Measurements from ENCODE around the gene DAGLA. TPM values are rescaled to one million over a fixed set of nuclear protein-coding genes. Genes with fewer than 3 reads are reported as not detected.
A peak's percentile ranks its signal among the peaks of the same experiment; 100 is the strongest.

Gene DAGLA
- total RNA-seq, 4 donors from 2014 or later = 11.9 to 31.4 (median 17.0) TPM

GRCh38 chr11:61791737-61792309, 111.6 kb downstream of the DAGLA start:
- TF ChIP-seq EP300 (IDR thresholded peaks at IDR 0.05; ENCODE audit: low read depth) (no peak), POLR2AphosphoS5 (IDR thresholded peaks at IDR 0.05) (no peak), CTCF (IDR thresholded peaks at IDR 0.05) (peak in 1 of 5 experiments; percentile 11), POLR2A (IDR thresholded peaks at IDR 0.05) (no peak)
- Histone ChIP-seq H3K9me3 (no peaks in the 10 kb centered on the region), H3K36me3 (peaks cover 0 to 27% (median 5%) of the 10 kb centered on the region in 4 donors), H3K27me3 (no peaks in the 10 kb centered on the region), H3K27ac (peak overlapping the region; percentile 90 to 98 (median 94)), H3K4me1 (peaks cover 5 to 23% (median 21%) of the 10 kb centered on the region in 4 donors), H3K4me3 (peak overlapping the region; percentile 75 to 81 (median 80))
- 1% methylated on average over 14 of the region's 14 CpGs; no CpG with 5 or more reads in 1 of the 2 donors for WGBS, 2 donors (ENCODE audit: low coverage in 1 of 2)
- peak; percentile 76 for DNase-seq
- intact Hi-C loops (cut with DNase I; ENCODE audit: low total_unique reads) = loop anchor here (10.0 kb wide), 1 partner anchor 293 kb away; no protein-coding TSS in a partner anchor
- in situ Hi-C loops (cut with MboI; ENCODE audit: low pct_ligation_motif_present in 1 of 4, low pct_unique_long_range_greater_than_20kb in 1 of 4, low sequenced_read_pairs in 3 of 4) = loop anchor here in 3 of 4 donors (10.0 to 25.0 kb wide), 3 partner anchors 163 to 320 kb away; partner anchors contain the start of genes INCENP (in 2 of the 3) and BEST1 (in 1 of the 3)

GRCh38 chr11:61792310-61793082, 112.3 kb downstream of the DAGLA start, which contains the start of the genes FEN1 and TMEM258:
Gene FEN1, plus strand, starts transcription at chr11:61792911. Its CDS starts 2,451 bp downstream, at chr11:61795362.
Gene TMEM258, minus strand, starts transcription at chr11:61792599. Its CDS starts 41 bp downstream, at chr11:61792558.
- in situ Hi-C loops (cut with MboI; ENCODE audit: low pct_ligation_motif_present in 1 of 4, low pct_unique_long_range_greater_than_20kb in 1 of 4, low sequenced_read_pairs in 3 of 4) (loop anchor here in 3 of 4 donors (10.0 to 25.0 kb wide), 3 partner anchors 162 to 320 kb away; partner anchors contain the start of genes INCENP (in 2 of the 3) and BEST1 (in 1 of the 3)), intact Hi-C loops (cut with DNase I; ENCODE audit: low total_unique reads) (loop anchor here (10.0 kb wide), 1 partner anchor 292 kb away; no protein-coding TSS in a partner anchor)
- H3K27me3 ChIP-seq = no peaks in the 10 kb centered on the region
- peak within 1 kb of the TSS; percentile 90 to 98 (median 94) for H3K27ac ChIP-seq
- WGBS, 2 donors (ENCODE audit: low coverage in 1 of 2) = 0 to 2% methylated on average over 3 to 48 of the region's 61 CpGs
- peak; percentile 88 for DNase-seq
- H3K4me3 ChIP-seq = peak within 1 kb of the TSS; percentile 75 to 81 (median 80)
- H3K36me3 ChIP-seq = peaks cover 0 to 22% (median 5%) of the 10 kb centered on the region in 4 donors
- peak in 3 of 5 experiments; percentile 8 to 44 (median 10) for TF ChIP-seq CTCF (IDR thresholded peaks at IDR 0.05)
- peak; percentile 69 for TF ChIP-seq POLR2A (IDR thresholded peaks at IDR 0.05)
- peak; percentile 79 to 86 (median 80) for TF ChIP-seq POLR2AphosphoS5 (IDR thresholded peaks at IDR 0.05)
- TF ChIP-seq EP300 (IDR thresholded peaks at IDR 0.05; ENCODE audit: low read depth) = no peak
- no peaks in the 10 kb centered on the region for H3K9me3 ChIP-seq
- peaks cover 5 to 23% (median 22%) of the 10 kb centered on the region in 4 donors for H3K4me1 ChIP-seq

GRCh38 chr11:61793083-61793828, 113.1 kb downstream of the DAGLA start:
- WGBS, 2 donors (ENCODE audit: low coverage in 1 of 2) = 4 to 11% methylated on average over 10 to 29 of the region's 29 CpGs
- Histone ChIP-seq H3K4me1 (peaks cover 5 to 24% (median 22%) of the 10 kb centered on the region in 4 donors), H3K4me3 (peak overlapping the region; percentile 75 to 81 (median 80)), H3K36me3 (peaks cover 0 to 18% (median 5%) of the 10 kb centered on the region in 4 donors), H3K9me3 (no peaks in the 10 kb centered on the region), H3K27ac (peak overlapping the region; percentile 90 to 98 (median 94)), H3K27me3 (no peaks in the 10 kb centered on the region)
- DNase-seq = no peak
- in situ Hi-C loops (cut with MboI; ENCODE audit: low pct_ligation_motif_present in 1 of 4, low pct_unique_long_range_greater_than_20kb in 1 of 4, low sequenced_read_pairs in 3 of 4) (loop anchor here in 3 of 4 donors (10.0 to 25.0 kb wide), 3 partner anchors 162 to 319 kb away; partner anchors contain the start of genes INCENP (in 2 of the 3) and BEST1 (in 1 of the 3)), intact Hi-C loops (cut with DNase I; ENCODE audit: low total_unique reads) (loop anchor here (10.0 kb wide), 1 partner anchor 292 kb away; no protein-coding TSS in a partner anchor)
- TF ChIP-seq POLR2AphosphoS5 (IDR thresholded peaks at IDR 0.05) (no peak), CTCF (IDR thresholded peaks at IDR 0.05) (no peak), POLR2A (IDR thresholded peaks at IDR 0.05) (no peak), EP300 (IDR thresholded peaks at IDR 0.05; ENCODE audit: low read depth) (no peak)
